Measurements from ENCODE around the gene ARL5B. TPM values are rescaled to one million over a fixed set of nuclear protein-coding genes. Genes with fewer than 3 reads are reported as not detected.

ARL5B gene
- total and polyA plus RNA-seq, 2 of the 4 experiments (the other 2 are of a cell fraction), result 5.9 to 12.0 TPM

DNA sequence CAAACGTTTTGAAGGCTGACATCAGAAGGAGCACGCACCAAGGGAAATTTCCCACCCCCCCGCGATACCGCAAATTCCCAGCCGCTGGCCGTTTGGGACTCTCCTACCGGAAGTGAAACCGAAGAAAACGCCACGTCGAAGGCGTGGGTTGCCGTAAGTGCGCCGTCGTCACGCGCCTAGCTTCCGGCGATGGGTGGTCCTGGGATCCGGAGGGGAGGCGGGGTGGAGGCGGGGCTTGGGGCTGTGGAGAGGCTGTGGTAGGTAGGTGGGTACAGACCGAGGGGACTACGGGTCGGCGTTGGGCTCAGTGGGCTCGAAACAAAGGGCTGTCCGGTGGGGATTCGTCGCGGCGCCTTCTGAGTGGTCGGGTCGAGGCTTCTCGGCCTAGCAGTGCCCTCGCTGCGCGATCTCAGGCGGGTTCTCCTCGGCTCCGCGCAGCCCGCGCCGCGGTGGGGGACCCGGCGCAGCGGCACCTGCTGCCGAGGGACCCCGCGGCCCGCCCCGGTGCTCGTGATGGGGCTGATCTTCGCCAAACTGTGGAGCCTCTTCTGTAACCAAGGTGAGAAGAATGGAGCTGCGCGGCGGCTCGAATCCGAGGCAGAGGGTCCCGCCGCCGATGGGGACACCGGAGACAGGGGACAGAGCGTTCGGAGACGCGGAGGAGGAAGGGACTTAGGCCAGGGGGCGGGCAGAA lies at the start of gene ARL5B (continued):
- TF ChIP-seq MXI1 (IDR thresholded peaks at IDR 0.05; ENCODE audit: borderline replicate concordance, low read depth, low read length), result 0 out of 2 replicates have a peak, but pooled peaks have one; percentile 34
- no peak for TF ChIP-seq RFX5 (IDR thresholded peaks at IDR 0.05; ENCODE audit: low read depth, low read length)
- peak; percentile 68 for TF ChIP-seq MAZ (IDR thresholded peaks at IDR 0.05; ENCODE audit: borderline replicate concordance, low read depth, low read length)
- TF ChIP-seq NFE2L2 (IDR thresholded peaks at IDR 0.05; ENCODE audit: low read depth, low read length), result no peak

DNA sequence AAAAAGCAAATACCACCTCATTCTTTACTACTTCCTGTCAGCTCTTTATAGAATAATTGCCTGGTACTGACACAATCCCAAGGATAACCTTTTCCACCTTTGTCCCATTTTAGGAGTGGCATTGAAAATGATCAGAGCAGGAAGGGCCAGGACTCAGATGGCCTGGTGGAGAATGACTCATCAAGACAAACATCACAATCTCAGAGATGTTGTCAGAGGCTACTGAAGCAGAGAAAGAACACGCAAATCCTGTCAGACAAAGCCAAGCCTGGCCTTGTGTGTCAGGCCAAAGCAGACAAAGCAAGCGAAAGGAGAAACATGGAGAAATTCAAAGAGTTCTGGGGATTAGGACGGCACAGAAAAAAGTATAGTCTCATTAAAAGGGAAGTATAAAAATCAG lies 48.7 kb upstream of the ARL5B start:
- CTCF ChIA-PET, result no interaction called here
- intact Hi-C loops (cut with micrococcal nuclease) (no loop called here), in situ Hi-C loops (cut with MboI; ENCODE audit: low sequenced_read_pairs) (no loop called here), dilution Hi-C loops (cut with HindIII; ENCODE audit: low sequenced_read_pairs, unreplicated experiment) (no loop called here)
- DNase-seq (peak; percentile 87), ATAC-seq (ENCODE audit: low read depth) (peak; percentile 79)
- Histone ChIP-seq H3K79me1 (ENCODE audit: low read depth in 1 of 2, low read length in 2 of 2) (peaks cover 3 to 8% of the 10 kb centered on the region in 2 experiments; a peak in 2 of 4 replicates), H2AK9ac (replicated peaks; ENCODE audit: low read depth, low read length, poor library complexity) (no peak overlapping the region), H3K56ac (ENCODE audit: extremely low read depth, insufficient read depth, low read length) (no peak overlapping the region), H2BK20ac (ENCODE audit: low read depth, low read length) (peak overlapping the region; percentile 54; the same call in 1 of the 2 replicates), H4K91ac (ENCODE audit: insufficient read depth, low read depth, low read length) (peak overlapping the region; percentile 8; the same call in 1 of the 2 replicates), H4K8ac (ENCODE audit: low read depth in 2 of 2, low read length in 2 of 2) (peak overlapping the region in 1 of 2 experiments; percentile 32; a peak in 2 of 4 replicates), H3K4me1 (ENCODE audit: control insufficient read depth, insufficient read depth, low read length) (peaks cover 9% of the 10 kb centered on the region), H3K23ac (ENCODE audit: low read depth, low read length) (no peak overlapping the region), H2AK5ac (ENCODE audit: low read depth, low read length) (no peak overlapping the region), H3K9ac (ENCODE audit: low read depth, low read length) (no peak overlapping the region), H3K36me3 (ENCODE audit: control insufficient read depth, insufficient read depth, low read length) (no peaks in the 10 kb centered on the region; the same call in 1 of the 2 replicates), H3K27ac (ENCODE audit: insufficient read depth, low read length) (peak overlapping the region; percentile 0; the same call in 1 of the 2 replicates), H3K27me3 (ENCODE audit: control insufficient read depth, insufficient read depth, low read length) (no peaks in the 10 kb centered on the region), H4K20me1 (ENCODE audit: insufficient read depth, low read length) (no peaks in the 10 kb centered on the region), H3K18ac (ENCODE audit: low read depth, low read length) (peak overlapping the region; percentile 21; the same call in 1 of the 2 replicates), H3K4me3 (ENCODE audit: insufficient read depth, low read depth, low read length) (no peak overlapping the region), H2BK120ac (ENCODE audit: low read depth, low read length) (peak overlapping the region; percentile 13), H3K4me2 (ENCODE audit: low read depth, low read length) (no peak overlapping the region), H4K5ac (ENCODE audit: low read depth, low read length) (0 out of 2 replicates have a peak overlapping the region, but pooled peaks have one; percentile 0), H3K9me3 (ENCODE audit: control insufficient read depth, insufficient read depth, low read length) (no peaks in the 10 kb centered on the region), H3K14ac (replicated peaks; ENCODE audit: low read depth, low read length) (peak overlapping the region; percentile 42; the same call in 1 of the 2 replicates), H2AFZ (replicated peaks; ENCODE audit: low read length, poor library complexity) (peak overlapping the region; percentile 4), H3K4ac (ENCODE audit: low read depth, low read length) (peak overlapping the region; percentile 54), H3K9me1 (ENCODE audit: insufficient read depth, low read length) (0 out of 2 replicates have a peak, but pooled peaks cover 3% of the 10 kb centered on the region), H2BK5ac (ENCODE audit: low read depth, low read length, poor library complexity, severe bottlenecking) (peak overlapping the region; percentile 6), H2BK15ac (ENCODE audit: low read depth, low read length) (0 out of 3 replicates have a peak overlapping the region, but pooled peaks have one; percentile 1)
- no TSS peak for BruUV-seq (replicated peaks)
- WGBS, 2 experiments (ENCODE audit: extremely low coverage in 2 of 2, insufficient read length in 1 of 2), result 80% methylated on average over 1 of the region's 3 CpGs; no CpG with 5 or more reads in 1 of the 2 experiments
- POLR2A ChIA-PET (ENCODE audit: unreplicated experiment), result no interaction called here
- TF ChIP-seq CHD1 (IDR thresholded peaks at IDR 0.05; ENCODE audit: low read depth, low read length) (no peak), MXI1 (IDR thresholded peaks at IDR 0.05; ENCODE audit: borderline replicate concordance, low read depth, low read length) (no peak), MAZ (IDR thresholded peaks at IDR 0.05; ENCODE audit: borderline replicate concordance, low read depth, low read length) (no peak), MAFK (IDR thresholded peaks at IDR 0.05; ENCODE audit: low read depth, low read length) (no peak), NFE2L2 (IDR thresholded peaks at IDR 0.05; ENCODE audit: low read depth, low read length) (no peak), FOS (IDR thresholded peaks at IDR 0.05; ENCODE audit: low read depth, low read length) (peak; percentile 89), CEBPB (IDR thresholded peaks at IDR 0.05; ENCODE audit: low read depth, low read length) (0 out of 2 replicates have a peak, but pooled peaks have one; percentile 41), RCOR1 (IDR thresholded peaks at IDR 0.05; ENCODE audit: insufficient replicate concordance, low read length) (no peak), SMC3 (IDR thresholded peaks at IDR 0.05; ENCODE audit: low read depth, low read length) (no peak), BHLHE40 (IDR thresholded peaks at IDR 0.05; ENCODE audit: low read depth, low read length) (peak; percentile 9; the same call in 1 of the 2 replicates), POLR2A (IDR thresholded peaks at IDR 0.05; ENCODE audit: low read depth, low read length) (no peak)
- TF ChIP-seq, protein P1, sequence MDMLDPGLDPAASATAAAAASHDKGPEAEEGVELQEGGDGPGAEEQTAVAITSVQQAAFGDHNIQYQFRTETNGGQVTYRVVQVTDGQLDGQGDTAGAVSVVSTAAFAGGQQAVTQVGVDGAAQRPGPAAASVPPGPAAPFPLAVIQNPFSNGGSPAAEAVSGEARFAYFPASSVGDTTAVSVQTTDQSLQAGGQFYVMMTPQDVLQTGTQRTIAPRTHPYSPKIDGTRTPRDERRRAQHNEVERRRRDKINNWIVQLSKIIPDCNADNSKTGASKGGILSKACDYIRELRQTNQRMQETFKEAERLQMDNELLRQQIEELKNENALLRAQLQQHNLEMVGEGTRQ (IDR thresholded peaks at IDR 0.05; ENCODE audit: low read depth, low read length), result no peak
- TF ChIP-seq, protein P2, sequence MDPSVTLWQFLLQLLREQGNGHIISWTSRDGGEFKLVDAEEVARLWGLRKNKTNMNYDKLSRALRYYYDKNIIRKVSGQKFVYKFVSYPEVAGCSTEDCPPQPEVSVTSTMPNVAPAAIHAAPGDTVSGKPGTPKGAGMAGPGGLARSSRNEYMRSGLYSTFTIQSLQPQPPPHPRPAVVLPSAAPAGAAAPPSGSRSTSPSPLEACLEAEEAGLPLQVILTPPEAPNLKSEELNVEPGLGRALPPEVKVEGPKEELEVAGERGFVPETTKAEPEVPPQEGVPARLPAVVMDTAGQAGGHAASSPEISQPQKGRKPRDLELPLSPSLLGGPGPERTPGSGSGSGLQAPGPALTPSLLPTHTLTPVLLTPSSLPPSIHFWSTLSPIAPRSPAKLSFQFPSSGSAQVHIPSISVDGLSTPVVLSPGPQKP (IDR thresholded peaks at IDR 0.05; ENCODE audit: borderline replicate concordance, low read depth, low read length), result no peak

All from IMR-90 (cell line).